ENCODE data around the gene ZNF302.
"Not testable (repeated sequence)": the region's sequence is repeated elsewhere in the genome, so short reads cannot be mapped to it uniquely, and the experiment has no call there.

Gene ZNF302

DNA sequence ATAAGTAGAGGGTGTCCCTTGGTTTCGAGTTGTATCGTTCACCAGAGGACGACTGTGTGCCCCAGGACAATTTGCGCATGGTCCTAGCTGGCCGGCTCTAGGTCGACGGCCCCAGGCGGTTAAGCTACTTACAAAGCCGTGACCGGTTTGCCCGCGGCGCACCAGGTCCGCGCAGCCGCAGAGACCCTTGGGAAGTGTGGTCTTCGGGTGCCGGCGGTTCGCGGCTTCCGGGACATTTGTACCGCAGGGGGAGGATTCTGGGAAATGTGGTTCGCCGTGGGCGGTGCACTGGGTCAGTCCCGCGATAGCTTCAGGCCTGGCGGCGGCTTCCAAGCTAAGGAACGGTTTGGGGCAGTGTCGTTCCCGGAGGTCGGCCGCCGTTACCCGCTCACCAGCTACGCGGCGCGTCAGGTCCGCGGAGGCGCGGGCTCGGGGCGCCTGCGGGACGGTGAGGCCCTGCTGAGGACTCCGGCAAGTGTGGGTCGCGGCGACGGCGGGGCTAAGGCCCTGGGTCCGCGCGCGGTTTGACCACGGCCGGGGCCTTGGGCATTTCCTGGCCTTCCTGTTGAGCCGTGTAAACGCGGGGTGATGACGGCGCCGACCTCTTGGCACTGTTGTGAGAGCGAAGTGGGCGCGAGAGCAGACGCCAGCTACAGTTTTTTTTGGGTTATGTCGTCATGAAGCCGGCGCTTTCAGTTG, at the start of gene ZNF302:
Gene ZNF302 (plus strand): TSS at position 293 of the 699 bp plus-strand sequence. CDS start 1,127 bp downstream, outside the sequence.
- peaks cover 9% of the 10 kb centered on the region for H3K9me3 Mint-ChIP-seq
- ATAC-seq, result peak; percentile 95
- H3K36me3 Mint-ChIP-seq, result peaks cover 53% of the 10 kb centered on the region
- H3K27me3 Mint-ChIP-seq, result peaks cover 9% of the 10 kb centered on the region
- peaks cover 10% of the 10 kb centered on the region for H3K4me1 Mint-ChIP-seq
- peak within 1 kb of the TSS; percentile 99 for H3K4me3 Mint-ChIP-seq
- peak within 1 kb of the TSS; percentile 98 for H3K27ac Mint-ChIP-seq

DNA sequence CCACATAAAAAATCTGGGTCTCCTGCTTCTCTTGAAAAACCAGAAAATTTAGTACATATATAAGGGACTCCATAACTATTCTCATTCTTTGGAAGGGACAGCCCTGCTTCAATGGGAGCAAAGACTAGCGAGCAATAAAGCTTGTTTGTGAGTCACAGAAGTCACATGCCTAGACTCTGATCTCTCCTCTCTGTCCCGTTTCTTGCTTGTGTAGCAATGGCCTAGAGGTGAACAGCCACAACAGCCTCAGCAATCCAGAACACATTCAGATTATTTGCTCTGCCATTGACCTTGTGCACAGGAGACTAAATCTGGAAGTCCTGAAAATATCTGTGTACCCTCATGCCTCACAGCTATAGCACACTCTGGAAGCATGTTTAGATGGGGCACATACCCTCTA, 43.7 kb upstream of the ZNF302 start:
- no peak for ATAC-seq
- peaks cover 9% of the 10 kb centered on the region for H3K36me3 Mint-ChIP-seq
- no peak overlapping the region for H3K27ac Mint-ChIP-seq
- peaks cover 7% of the 10 kb centered on the region for H3K9me3 Mint-ChIP-seq
- no peaks in the 10 kb centered on the region for H3K4me1 Mint-ChIP-seq
- no peaks in the 10 kb centered on the region for H3K27me3 Mint-ChIP-seq
- no peak overlapping the region for H3K4me3 Mint-ChIP-seq

DNA sequence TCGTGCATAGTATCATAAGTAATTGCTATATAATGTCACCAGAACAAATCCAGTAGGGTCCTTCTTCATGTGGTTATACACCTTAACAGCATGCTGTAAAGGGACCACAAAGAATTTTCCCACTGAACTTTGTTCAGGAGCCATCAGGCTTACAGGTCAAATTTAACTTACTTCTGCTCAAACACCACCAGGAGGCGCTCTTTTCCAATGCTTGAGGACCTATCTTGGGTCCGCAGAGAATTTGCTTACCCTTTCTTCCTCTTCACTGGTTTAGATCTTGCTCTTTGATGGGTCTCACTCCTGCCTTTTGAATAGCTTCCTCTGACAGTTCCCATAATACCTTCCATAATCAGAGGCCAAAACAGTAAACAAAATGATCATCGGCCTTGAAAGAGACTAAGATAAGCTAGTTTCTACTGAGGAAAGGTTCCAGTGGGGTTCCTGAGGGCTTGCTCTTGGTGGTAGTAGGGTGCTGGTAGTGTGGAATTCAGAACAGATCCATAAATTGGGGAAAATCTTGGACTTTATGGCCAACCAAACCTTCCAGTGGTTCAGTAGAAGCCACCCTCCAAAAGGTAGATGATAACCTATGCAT, 37.9 kb upstream of the ZNF302 start:
- Mint-ChIP-seq H3K36me3 (peaks cover 9% of the 10 kb centered on the region), H3K9me3 (peaks cover 7% of the 10 kb centered on the region), H3K4me1 (peaks cover 5% of the 10 kb centered on the region), H3K4me3 (no peak overlapping the region), H3K27ac (no peak overlapping the region), H3K27me3 (no peaks in the 10 kb centered on the region)
- ATAC-seq, result peak; percentile 66

DNA sequence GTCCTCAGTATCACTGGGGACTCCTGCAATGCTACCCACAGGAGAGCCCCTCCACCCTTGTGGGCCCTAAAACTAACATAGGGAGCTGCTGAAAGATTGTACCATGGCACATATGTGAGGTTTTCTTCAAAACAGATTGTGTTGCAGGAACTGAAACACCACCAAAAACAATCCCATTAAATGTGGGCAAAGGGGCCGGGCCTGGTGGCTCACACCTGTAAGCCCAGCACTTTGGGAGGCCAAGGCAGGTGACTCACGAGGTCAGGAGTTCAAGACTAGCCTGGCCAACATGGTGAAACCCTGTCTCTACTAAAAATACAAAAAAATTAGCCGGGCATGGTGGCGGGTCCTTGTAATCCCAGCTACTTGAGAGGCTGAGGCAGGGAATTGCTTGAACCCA, 35.2 kb upstream of the ZNF302 start:
- ATAC-seq, result no peak
- no peaks in the 10 kb centered on the region for H3K9me3 Mint-ChIP-seq

DNA sequence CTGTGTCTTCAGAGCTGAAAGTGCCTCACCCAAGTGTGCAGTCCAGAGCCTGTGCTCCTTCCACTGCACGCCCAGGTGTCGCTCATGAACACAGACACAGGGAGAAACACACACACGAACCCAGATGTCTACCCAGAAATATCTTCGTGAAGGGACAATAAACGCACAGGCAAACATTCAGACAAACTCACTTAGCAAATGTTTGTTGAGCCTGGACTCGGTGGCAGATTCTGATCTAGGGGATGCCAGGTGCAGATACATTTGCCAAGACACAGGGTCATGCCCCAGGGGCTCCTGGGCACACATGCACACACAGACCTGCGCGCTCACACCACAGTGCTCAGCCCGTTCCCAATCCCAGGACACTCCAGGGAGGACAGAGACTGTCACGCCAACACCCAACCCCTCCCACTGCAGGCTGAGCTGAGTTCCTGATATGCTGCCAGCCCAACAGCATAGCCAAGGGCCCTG, 32.5 kb upstream of the ZNF302 start:
- Mint-ChIP-seq H3K27ac (no peak overlapping the region), H3K27me3 (no peaks in the 10 kb centered on the region), H3K36me3 (peaks cover 6% of the 10 kb centered on the region), H3K4me3 (no peak overlapping the region), H3K9me3 (no peaks in the 10 kb centered on the region), H3K4me1 (no peaks in the 10 kb centered on the region)
- no peak for ATAC-seq

More for the DNA sequence above, 35.2 kb upstream of the ZNF302 start:
- Mint-ChIP-seq H3K27me3 (no peaks in the 10 kb centered on the region), H3K4me1 (peaks cover 5% of the 10 kb centered on the region), H3K36me3 (no peaks in the 10 kb centered on the region), H3K4me3 (no peak overlapping the region), H3K27ac (no peak overlapping the region)

DNA sequence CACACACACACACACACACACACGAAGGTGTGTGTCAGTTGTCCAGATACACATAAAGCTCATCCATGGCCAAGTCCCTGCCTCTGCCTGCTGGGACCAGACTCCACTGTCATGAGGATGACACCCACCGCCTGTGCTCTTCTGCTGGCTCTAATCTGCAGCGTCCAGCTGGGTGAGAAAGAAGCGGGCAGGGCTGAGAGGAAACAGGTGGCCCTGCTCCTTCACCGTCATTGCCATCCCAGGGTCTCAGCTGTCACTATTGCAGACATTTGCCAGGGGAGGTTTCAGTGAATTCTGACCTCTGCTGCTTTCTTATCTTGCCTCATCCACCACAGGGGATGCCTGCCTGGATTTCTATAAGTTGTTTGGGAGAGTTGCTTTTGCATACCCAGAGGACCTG, 31.9 kb upstream of the ZNF302 start:
- Mint-ChIP-seq H3K27me3 (peaks cover 2% of the 10 kb centered on the region), H3K4me3 (no peak overlapping the region), H3K9me3 (peaks cover 1% of the 10 kb centered on the region), H3K4me1 (no peaks in the 10 kb centered on the region), H3K27ac (no peak overlapping the region), H3K36me3 (peaks cover 6% of the 10 kb centered on the region)
- no peak for ATAC-seq

DNA sequence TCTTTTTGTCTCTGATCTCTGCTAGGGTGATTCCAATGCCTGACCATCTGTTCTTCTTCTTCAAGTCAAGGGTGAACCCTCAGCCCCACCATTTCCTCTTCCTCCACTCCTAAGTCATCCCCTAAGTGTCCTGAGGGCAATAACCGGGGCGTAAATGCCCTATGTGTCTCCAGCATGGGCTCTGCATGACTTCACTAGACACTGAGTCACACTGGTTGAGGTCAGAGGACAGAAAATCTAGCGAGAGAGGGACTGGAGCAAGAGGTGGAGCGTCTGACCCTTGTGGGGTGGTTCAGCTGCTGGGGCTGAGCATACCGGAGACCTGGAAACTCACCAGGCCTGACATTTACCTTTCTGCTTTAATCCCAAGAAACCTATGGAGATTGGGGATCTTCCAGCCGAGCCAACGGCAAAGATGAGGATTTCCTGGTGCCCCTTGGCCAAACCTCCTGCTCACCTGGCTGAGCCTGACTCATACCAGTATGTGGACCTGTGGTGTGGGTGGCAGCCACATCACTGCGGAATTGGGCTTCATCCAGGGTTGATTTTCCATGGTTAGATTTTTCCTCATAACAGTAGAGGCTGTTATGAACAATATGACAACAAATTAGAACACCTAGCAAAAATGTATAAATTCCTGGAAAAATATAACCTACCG, 27.5 kb upstream of the ZNF302 start:
- Mint-ChIP-seq H3K9me3 (peaks cover 19% of the 10 kb centered on the region), H3K27me3 (peaks cover 10% of the 10 kb centered on the region), H3K4me3 (no peak overlapping the region), H3K27ac (no peak overlapping the region), H3K36me3 (peaks cover 16% of the 10 kb centered on the region), H3K4me1 (no peaks in the 10 kb centered on the region)
- ATAC-seq, result no peak

DNA sequence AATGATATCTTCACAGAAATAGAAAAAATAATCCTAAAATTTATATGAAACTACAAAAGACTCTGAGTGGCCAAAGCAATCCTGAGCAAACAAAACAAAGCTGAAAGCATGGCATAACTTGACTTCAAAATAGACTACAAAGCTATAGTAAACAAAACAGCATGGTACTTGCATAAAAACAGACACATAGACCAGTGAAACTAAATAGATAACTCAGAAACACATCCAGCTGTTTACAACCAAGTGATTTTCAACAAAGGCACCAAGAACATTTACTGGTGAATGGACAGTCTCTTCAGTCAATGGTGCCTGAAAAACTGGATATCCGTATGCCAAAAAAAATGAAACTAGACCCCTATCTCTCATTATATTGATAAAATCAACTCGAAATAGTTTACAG, 25.7 kb upstream of the ZNF302 start:
- H3K4me1 Mint-ChIP-seq, result no peaks in the 10 kb centered on the region
- peaks cover 24% of the 10 kb centered on the region for H3K36me3 Mint-ChIP-seq
- no peak overlapping the region for H3K27ac Mint-ChIP-seq
- no peak for ATAC-seq
- H3K27me3 Mint-ChIP-seq, result peaks cover 10% of the 10 kb centered on the region
- no peak overlapping the region for H3K4me3 Mint-ChIP-seq
- peaks cover 25% of the 10 kb centered on the region for H3K9me3 Mint-ChIP-seq

DNA sequence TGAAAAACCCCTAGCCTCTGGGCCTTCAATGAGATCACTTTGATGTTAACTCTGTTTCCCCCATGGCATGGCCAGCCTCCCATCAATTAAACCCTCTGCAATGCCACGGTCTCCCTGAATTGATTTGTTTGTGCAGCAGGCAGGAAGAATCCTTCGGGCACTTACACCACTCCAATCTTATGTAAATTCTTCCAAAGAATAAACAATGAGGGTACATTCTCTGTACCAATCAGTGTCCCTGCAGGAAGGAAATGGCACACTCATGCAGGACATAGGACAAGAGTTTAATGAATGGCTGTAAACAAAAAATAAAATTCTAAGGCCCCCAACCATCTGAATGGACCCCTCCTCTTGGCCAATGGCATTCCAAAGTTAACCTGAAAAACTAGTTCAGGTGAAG, 22.7 kb upstream of the ZNF302 start:
- H3K27ac Mint-ChIP-seq, result no peak overlapping the region
- H3K36me3 Mint-ChIP-seq, result peaks cover 25% of the 10 kb centered on the region
- peaks cover 25% of the 10 kb centered on the region for H3K9me3 Mint-ChIP-seq
- no peaks in the 10 kb centered on the region for H3K4me1 Mint-ChIP-seq
- no peak overlapping the region for H3K4me3 Mint-ChIP-seq
- peaks cover 32% of the 10 kb centered on the region for H3K27me3 Mint-ChIP-seq
- no peak for ATAC-seq

DNA sequence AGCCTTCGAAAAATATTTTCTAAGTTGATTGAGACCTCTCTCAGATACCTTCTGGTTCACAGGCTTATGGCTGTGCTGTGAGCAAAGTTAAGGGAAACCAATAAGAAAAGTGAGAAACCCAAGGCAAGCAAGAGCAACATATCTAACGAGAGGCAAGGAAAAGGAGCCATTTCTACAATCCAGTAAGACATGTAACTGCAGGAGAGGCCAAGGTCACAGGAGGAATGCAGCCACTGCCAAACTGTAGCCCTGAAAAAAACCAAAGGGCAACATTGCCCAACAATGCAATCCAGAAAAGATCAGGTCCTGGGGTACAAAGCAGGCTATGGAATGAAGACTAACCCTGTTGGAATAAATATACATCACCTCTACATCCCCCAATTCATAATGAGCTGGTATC, 21.8 kb upstream of the ZNF302 start:
- no peak overlapping the region for H3K27ac Mint-ChIP-seq
- peaks cover 29% of the 10 kb centered on the region for H3K27me3 Mint-ChIP-seq
- no peaks in the 10 kb centered on the region for H3K4me1 Mint-ChIP-seq
- H3K4me3 Mint-ChIP-seq, result no peak overlapping the region
- H3K9me3 Mint-ChIP-seq, result peaks cover 23% of the 10 kb centered on the region
- ATAC-seq, result no peak
- peaks cover 25% of the 10 kb centered on the region for H3K36me3 Mint-ChIP-seq

DNA sequence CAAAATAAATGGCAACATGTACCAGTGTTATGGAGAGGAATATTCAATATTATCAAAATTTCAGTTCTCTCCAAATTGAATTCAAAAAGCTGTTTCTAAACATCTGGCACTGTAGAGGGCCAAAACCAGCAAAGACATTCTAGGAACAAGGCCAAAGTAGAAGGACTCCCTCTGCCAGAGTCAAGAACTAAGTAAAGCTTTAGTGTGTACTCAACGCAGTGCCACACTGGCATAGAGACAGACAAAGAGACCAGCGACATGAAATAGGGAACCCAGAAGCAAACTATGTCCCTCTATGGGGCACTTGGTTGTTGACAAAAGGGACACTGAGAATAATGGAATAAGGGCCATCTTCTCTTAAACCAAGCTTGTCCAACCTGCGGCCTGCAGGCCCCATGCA, 16.1 kb upstream of the ZNF302 start:
- Mint-ChIP-seq H3K27ac (no peak overlapping the region), H3K9me3 (no peaks in the 10 kb centered on the region), H3K4me3 (no peak overlapping the region), H3K4me1 (peaks cover 14% of the 10 kb centered on the region), H3K27me3 (peaks cover 22% of the 10 kb centered on the region), H3K36me3 (peaks cover 7% of the 10 kb centered on the region)
- ATAC-seq, result no peak

DNA sequence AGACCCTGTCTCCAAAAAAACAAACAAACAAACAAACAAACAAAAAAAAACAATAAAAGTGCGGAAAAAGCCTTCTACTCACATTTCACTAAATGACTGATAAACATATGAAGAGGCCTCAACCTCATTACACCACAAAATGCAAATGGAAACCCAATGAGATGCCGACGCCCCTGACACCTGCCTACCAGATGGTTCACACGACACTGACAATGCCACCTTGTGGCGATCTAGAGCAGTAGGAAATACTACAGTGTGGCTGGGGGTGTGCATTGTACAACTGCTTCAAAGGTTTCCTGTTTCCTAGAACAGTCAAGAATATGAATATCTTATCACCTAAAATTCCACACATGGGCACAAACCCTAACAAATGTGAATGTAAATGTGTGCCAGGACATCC, 14.6 kb upstream of the ZNF302 start:
- peak; percentile 81 for ATAC-seq
- H3K9me3 Mint-ChIP-seq, result no peaks in the 10 kb centered on the region
- H3K36me3 Mint-ChIP-seq, result peaks cover 7% of the 10 kb centered on the region
- peaks cover 10% of the 10 kb centered on the region for H3K27me3 Mint-ChIP-seq
- peaks cover 20% of the 10 kb centered on the region for H3K4me1 Mint-ChIP-seq
- no peak overlapping the region for H3K4me3 Mint-ChIP-seq
- no peak overlapping the region for H3K27ac Mint-ChIP-seq

DNA sequence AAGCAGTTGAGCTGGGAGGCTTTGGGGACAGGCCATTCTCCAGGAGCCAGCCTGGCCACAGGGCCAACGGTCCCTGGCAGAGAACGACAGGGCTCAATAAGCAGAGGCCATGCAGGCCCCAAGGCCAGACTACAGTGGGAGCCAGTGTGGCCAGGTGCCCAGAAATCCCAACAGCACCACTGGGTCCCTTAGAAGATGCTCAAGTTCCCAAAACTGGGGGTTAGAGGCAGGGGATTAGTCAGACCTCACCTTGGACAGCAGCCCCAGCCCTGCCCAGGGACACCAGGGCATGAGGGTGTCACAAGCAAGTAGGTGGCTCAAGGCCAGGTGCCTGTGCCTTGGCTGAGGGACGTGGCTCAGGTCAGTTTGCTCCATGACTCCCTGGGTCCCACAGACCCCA, 13.3 kb upstream of the ZNF302 start:
- peaks cover 20% of the 10 kb centered on the region for H3K4me1 Mint-ChIP-seq
- ATAC-seq, result no peak
- no peaks in the 10 kb centered on the region for H3K9me3 Mint-ChIP-seq
- no peak overlapping the region for H3K27ac Mint-ChIP-seq
- no peaks in the 10 kb centered on the region for H3K27me3 Mint-ChIP-seq
- no peak overlapping the region for H3K4me3 Mint-ChIP-seq
- no peaks in the 10 kb centered on the region for H3K36me3 Mint-ChIP-seq

DNA sequence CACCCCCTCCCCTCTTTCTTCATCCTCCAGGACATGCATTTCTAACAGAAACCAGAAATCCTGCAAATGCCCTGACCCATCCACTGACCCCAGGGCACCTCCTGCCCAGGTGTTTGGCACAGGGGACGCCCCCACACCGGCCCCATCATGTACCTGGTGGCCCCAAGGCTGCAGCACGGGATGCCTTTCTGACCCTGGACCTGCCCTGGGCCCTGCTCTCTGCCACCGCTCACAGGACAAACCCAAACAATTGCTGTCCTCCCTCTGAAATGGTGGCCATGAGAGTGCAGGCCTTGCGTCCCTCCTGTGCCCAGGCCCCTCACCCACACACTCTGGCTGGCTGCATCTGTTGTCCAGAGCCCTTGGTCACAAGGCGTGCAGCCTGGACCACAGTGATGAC, 12.6 kb upstream of the ZNF302 start:
- no peaks in the 10 kb centered on the region for H3K9me3 Mint-ChIP-seq
- H3K27me3 Mint-ChIP-seq, result no peaks in the 10 kb centered on the region
- no peak overlapping the region for H3K4me3 Mint-ChIP-seq
- no peaks in the 10 kb centered on the region for H3K36me3 Mint-ChIP-seq
- peaks cover 20% of the 10 kb centered on the region for H3K4me1 Mint-ChIP-seq
- H3K27ac Mint-ChIP-seq, result no peak overlapping the region
- ATAC-seq, result peak; percentile 17

DNA sequence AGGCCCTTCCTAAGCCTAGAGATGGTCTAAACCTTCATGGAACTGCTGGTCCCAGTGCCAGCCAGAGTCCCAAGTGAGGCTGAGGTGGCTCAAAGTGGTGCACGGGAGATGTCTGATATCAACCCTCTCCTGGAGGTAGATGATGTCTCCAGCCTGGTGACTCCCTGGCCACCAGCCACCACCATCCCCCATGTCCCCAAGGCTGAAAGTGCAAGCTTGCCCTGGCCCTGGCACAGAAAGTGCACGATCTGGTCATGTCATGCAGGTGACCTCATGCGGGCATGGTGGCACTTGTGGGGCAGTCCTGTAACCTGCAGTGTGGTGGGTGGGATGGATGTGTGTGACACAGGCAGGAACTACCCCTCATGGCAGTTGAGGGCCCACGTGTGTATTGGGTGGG, 12.2 kb upstream of the ZNF302 start:
- H3K4me1 Mint-ChIP-seq, result peaks cover 20% of the 10 kb centered on the region
- not testable (repeated sequence) for H3K27me3 Mint-ChIP-seq, H3K9me3 Mint-ChIP-seq, H3K27ac Mint-ChIP-seq, H3K36me3 Mint-ChIP-seq, H3K4me3 Mint-ChIP-seq, ATAC-seq
